ENCODE results near the gene GPATCH2.
"Not testable (repeated sequence)": the region's sequence is repeated elsewhere in the genome, so short reads cannot be mapped to it uniquely, and the experiment has no call there.

GPATCH2 gene

GRCh38 chr1:217528271-217528670 lies 102.6 kb downstream of the GPATCH2 start:
- intact Hi-C loops (cut with DNase I) = no loop called here
- DNase-seq = no peak

- intact Hi-C loops (cut with DNase I) = no loop called here
- DNase-seq = no peak
Measured at GRCh38 chr1:217527151-217527550, 103.7 kb downstream of the GPATCH2 start.

GRCh38 chr1:217526636-217527035 lies 104.3 kb downstream of the GPATCH2 start:
- intact Hi-C loops (cut with DNase I) = no loop called here
- DNase-seq = no peak

- intact Hi-C loops (cut with DNase I) = no loop called here
Measured at GRCh38 chr1:217525773-217526490, 105.0 kb downstream of the GPATCH2 start.

GRCh38 chr1:217524787-217525520 lies 105.9 kb downstream of the GPATCH2 start:
- DNase-seq = no peak
- intact Hi-C loops (cut with DNase I) = no loop called here

More at GRCh38 chr1:217525773-217526490, 105.0 kb downstream of the GPATCH2 start:
- DNase-seq = no peak

- DNase-seq = peak in 1 of 10 donors; percentile 59
- intact Hi-C loops (cut with DNase I) = not testable (repeated sequence)
Measured at GRCh38 chr1:217523921-217524320, 107.0 kb downstream of the GPATCH2 start.

GRCh38 chr1:217522277-217522676 lies 108.6 kb downstream of the GPATCH2 start:
- DNase-seq = no peak
- intact Hi-C loops (cut with DNase I) = no loop called here

GRCh38 chr1:217521317-217521716 lies 109.6 kb downstream of the GPATCH2 start:
- intact Hi-C loops (cut with DNase I) = no loop called here
- DNase-seq = no peak

- intact Hi-C loops (cut with DNase I) = no loop called here
- DNase-seq = no peak
Measured at GRCh38 chr1:217506878-217507277, 124.0 kb downstream of the GPATCH2 start.

- intact Hi-C loops (cut with DNase I) = no loop called here
- no peak for DNase-seq
Measured at GRCh38 chr1:217498209-217498608, 132.7 kb downstream of the GPATCH2 start.

- DNase-seq = no peak
- intact Hi-C loops (cut with DNase I) = no loop called here
Measured at GRCh38 chr1:217495249-217495648, 135.6 kb downstream of the GPATCH2 start.

GRCh38 chr1:217494767-217495166 lies 136.1 kb downstream of the GPATCH2 start:
- intact Hi-C loops (cut with DNase I) = no loop called here
- DNase-seq = no peak

- intact Hi-C loops (cut with DNase I) = no loop called here
- no peak for DNase-seq
Measured at GRCh38 chr1:217493290-217493689, 137.6 kb downstream of the GPATCH2 start.

- intact Hi-C loops (cut with DNase I) = no loop called here
- DNase-seq = no peak
Measured at GRCh38 chr1:217484871-217485270, 146.0 kb downstream of the GPATCH2 start.

GRCh38 chr1:217482356-217483102 lies 148.4 kb downstream of the GPATCH2 start:
- intact Hi-C loops (cut with DNase I) = no loop called here
- no peak for DNase-seq

GRCh38 chr1:217478450-217478849 lies 152.4 kb downstream of the GPATCH2 start:
- no peak for DNase-seq
- intact Hi-C loops (cut with DNase I) = no loop called here

- DNase-seq = no peak
- intact Hi-C loops (cut with DNase I) = no loop called here
Measured at GRCh38 chr1:217472915-217473314, 158.0 kb downstream of the GPATCH2 start.

- intact Hi-C loops (cut with DNase I) = no loop called here
- DNase-seq = no peak
Measured at GRCh38 chr1:217471403-217471802, 159.5 kb downstream of the GPATCH2 start.

- no peak for DNase-seq
- intact Hi-C loops (cut with DNase I) = no loop called here
Measured at GRCh38 chr1:217469983-217470382, 160.9 kb downstream of the GPATCH2 start.

- intact Hi-C loops (cut with DNase I) = no loop called here
- no peak for DNase-seq
Measured at GRCh38 chr1:217465102-217465501, 165.8 kb downstream of the GPATCH2 start.

GRCh38 chr1:217462666-217463065 lies 168.2 kb downstream of the GPATCH2 start:
- DNase-seq = no peak
- intact Hi-C loops (cut with DNase I) = no loop called here

All from posterior cingulate gyrus (tissue), 11 donors.